ENCODE data around the gene PLB1. TPM values are rescaled to one million over a fixed set of nuclear protein-coding genes. Genes with fewer than 3 reads are reported as not detected.

The PLB1 gene
- polyA plus RNA-seq, 3 donors, result 20.2 to 35.8 (median 23.9) TPM

DNA sequence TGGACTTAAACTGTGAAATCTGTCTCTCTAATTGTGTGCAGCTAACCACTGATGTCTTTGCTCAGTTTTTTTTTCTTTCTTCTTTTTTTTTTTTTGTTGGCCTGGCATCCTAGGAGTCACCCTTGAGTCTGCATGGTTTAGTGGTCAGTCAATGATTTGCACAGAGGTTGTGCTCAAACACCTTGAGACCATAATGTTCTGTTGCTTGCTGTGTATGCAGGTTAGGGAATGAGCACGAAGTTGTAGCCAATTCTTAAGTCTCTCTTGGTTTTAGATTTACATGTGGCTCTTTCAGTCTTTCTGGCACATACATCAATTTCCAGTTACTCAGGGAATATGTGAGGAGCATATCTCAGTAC is 16.7 kb downstream of the PLB1 start:
- Histone ChIP-seq H3K27me3 (ENCODE audit: control insufficient read depth in 2 of 2, insufficient read depth in 2 of 2, low read length in 2 of 2) (peaks cover 0 to 4% of the 10 kb centered on the region in 2 donors), H3K79me2 (ENCODE audit: insufficient read depth, low read length) (no peaks in the 10 kb centered on the region), H3K9me3 (replicated peaks in 1 of 2; ENCODE audit: control insufficient read depth in 1 of 2, insufficient read depth in 1 of 2, low read length in 2 of 2) (no peaks in the 10 kb centered on the region), H4K20me1 (ENCODE audit: insufficient read depth, low read length) (no peaks in the 10 kb centered on the region), H3K27ac (ENCODE audit: low read depth in 1 of 2, low read length in 2 of 2) (no peak overlapping the region), H3K36me3 (replicated peaks in 1 of 2; ENCODE audit: control insufficient read depth in 1 of 2, insufficient read depth in 2 of 2, low read length in 2 of 2) (no peaks in the 10 kb centered on the region), H3K4me1 (ENCODE audit: control insufficient read depth in 1 of 2, insufficient read depth in 2 of 2, low read length in 2 of 2) (no peaks in the 10 kb centered on the region), H3K4me3 (replicated peaks in 1 of 3; ENCODE audit: low read depth in 2 of 3, low read length in 3 of 3) (no peak overlapping the region), H3K4me2 (replicated peaks; ENCODE audit: extremely low read depth, low read length, poor library complexity, severe bottlenecking) (no peak overlapping the region), H2AFZ (ENCODE audit: insufficient read depth, low read depth, low read length, poor library complexity, severe bottlenecking) (no peak overlapping the region), H3K9ac (ENCODE audit: insufficient read depth, low read length, poor library complexity, severe bottlenecking) (no peak overlapping the region)
- intact Hi-C loops (cut with micrococcal nuclease), result no loop called here
- Mint-ChIP-seq H3K36me3 (no peaks in the 10 kb centered on the region), H3K9me3 (peaks cover 2 to 20% (median 12%) of the 10 kb centered on the region in 7 donors), H3K27ac (no peak overlapping the region), H3K4me3 (no peak overlapping the region), H3K27me3 (ENCODE audit: low read depth in 3 of 3) (peaks cover 5 to 14% (median 6%) of the 10 kb centered on the region in 3 donors), H3K4me1 (peaks cover 2% of the 10 kb centered on the region)
- no CpG with 5 or more reads among the region's 1 CpG for WGBS (ENCODE audit: insufficient coverage)
- TF ChIP-seq, protein P1, sequence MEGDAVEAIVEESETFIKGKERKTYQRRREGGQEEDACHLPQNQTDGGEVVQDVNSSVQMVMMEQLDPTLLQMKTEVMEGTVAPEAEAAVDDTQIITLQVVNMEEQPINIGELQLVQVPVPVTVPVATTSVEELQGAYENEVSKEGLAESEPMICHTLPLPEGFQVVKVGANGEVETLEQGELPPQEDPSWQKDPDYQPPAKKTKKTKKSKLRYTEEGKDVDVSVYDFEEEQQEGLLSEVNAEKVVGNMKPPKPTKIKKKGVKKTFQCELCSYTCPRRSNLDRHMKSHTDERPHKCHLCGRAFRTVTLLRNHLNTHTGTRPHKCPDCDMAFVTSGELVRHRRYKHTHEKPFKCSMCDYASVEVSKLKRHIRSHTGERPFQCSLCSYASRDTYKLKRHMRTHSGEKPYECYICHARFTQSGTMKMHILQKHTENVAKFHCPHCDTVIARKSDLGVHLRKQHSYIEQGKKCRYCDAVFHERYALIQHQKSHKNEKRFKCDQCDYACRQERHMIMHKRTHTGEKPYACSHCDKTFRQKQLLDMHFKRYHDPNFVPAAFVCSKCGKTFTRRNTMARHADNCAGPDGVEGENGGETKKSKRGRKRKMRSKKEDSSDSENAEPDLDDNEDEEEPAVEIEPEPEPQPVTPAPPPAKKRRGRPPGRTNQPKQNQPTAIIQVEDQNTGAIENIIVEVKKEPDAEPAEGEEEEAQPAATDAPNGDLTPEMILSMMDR (IDR thresholded peaks at IDR 0.05), result no peak
- DNase-seq, result no peak

DNA sequence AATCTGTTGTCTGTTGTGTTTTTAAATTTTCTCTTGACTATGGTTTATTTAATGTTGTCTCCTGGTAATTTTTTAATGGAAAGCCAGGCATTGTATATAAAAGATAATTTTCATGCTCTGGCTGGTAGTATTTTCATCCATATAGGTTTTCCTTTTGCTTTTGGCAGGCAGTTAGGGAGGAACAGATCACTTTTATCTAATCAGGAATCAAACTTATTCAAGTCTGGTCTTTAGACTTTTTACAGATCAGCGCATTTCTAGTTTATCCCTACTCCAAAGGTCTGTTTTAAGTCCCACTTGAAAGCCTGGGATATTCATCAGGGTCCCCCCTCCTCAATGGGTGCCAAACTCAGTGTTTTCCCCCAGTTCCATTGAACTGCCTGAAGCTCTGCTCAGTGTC is 17.2 kb downstream of the PLB1 start:
- intact Hi-C loops (cut with micrococcal nuclease), result no loop called here
- Histone ChIP-seq H3K9ac (ENCODE audit: insufficient read depth, low read length, poor library complexity, severe bottlenecking) (no peak overlapping the region), H3K36me3 (replicated peaks in 1 of 2; ENCODE audit: control insufficient read depth in 1 of 2, insufficient read depth in 2 of 2, low read length in 2 of 2) (no peaks in the 10 kb centered on the region), H3K4me1 (ENCODE audit: control insufficient read depth in 1 of 2, insufficient read depth in 2 of 2, low read length in 2 of 2) (no peaks in the 10 kb centered on the region), H3K9me3 (replicated peaks in 1 of 2; ENCODE audit: control insufficient read depth in 1 of 2, insufficient read depth in 1 of 2, low read length in 2 of 2) (no peaks in the 10 kb centered on the region), H4K20me1 (ENCODE audit: insufficient read depth, low read length) (no peaks in the 10 kb centered on the region), H3K27ac (ENCODE audit: low read depth in 1 of 2, low read length in 2 of 2) (no peak overlapping the region), H3K4me2 (replicated peaks; ENCODE audit: extremely low read depth, low read length, poor library complexity, severe bottlenecking) (no peak overlapping the region), H3K27me3 (ENCODE audit: control insufficient read depth in 2 of 2, insufficient read depth in 2 of 2, low read length in 2 of 2) (peaks cover 0 to 4% of the 10 kb centered on the region in 2 donors), H2AFZ (ENCODE audit: insufficient read depth, low read depth, low read length, poor library complexity, severe bottlenecking) (no peak overlapping the region), H3K4me3 (replicated peaks in 1 of 3; ENCODE audit: low read depth in 2 of 3, low read length in 3 of 3) (no peak overlapping the region), H3K79me2 (ENCODE audit: insufficient read depth, low read length) (no peaks in the 10 kb centered on the region)
- 100% methylated on average over 1 of the region's 1 CpG for WGBS (ENCODE audit: insufficient coverage)
- Mint-ChIP-seq H3K4me3 (no peak overlapping the region), H3K27me3 (ENCODE audit: low read depth in 3 of 3) (peaks cover 5 to 16% (median 6%) of the 10 kb centered on the region in 3 donors), H3K27ac (no peak overlapping the region), H3K36me3 (no peaks in the 10 kb centered on the region), H3K4me1 (peaks cover 2% of the 10 kb centered on the region), H3K9me3 (peaks cover 2 to 20% (median 12%) of the 10 kb centered on the region in 7 donors)
- DNase-seq, result no peak
- TF ChIP-seq, protein P1 (IDR thresholded peaks at IDR 0.05), result no peak
